Calu3 (cell line): ENCODE data around the gene GFPT2. TPM values are rescaled to one million over a fixed set of nuclear protein-coding genes. Genes with fewer than 3 reads are reported as not detected.

Source experiments
- BruUV-seq: library from RNA; stranded (reverse); fragments of 400-500 nt; replicated peaks from 2 replicates; lab custom pipeline; 2021; lab: Mats Ljungman, UMichigan
- CTCF ChIA-PET: fragments of 300-600 bp; sonication (Branson Sonifier 250); formaldehyde crosslinking; loops from one replicate; lab custom pipeline; 2022; ENCODE audit warnings: antibody characterized with exemption; lab: Charles Lee
- DNase-seq: peaks from one replicate; pipeline ENCODE4 v3.0.0; 2022
- H3K27ac Mint-ChIP-seq: one replicate; pipeline ENCODE4 v1.8.0; 2022; ENCODE audit warnings: mixed read lengths; ENCODE audit not compliant: unreplicated experiment
- H3K27me3 Mint-ChIP-seq: one replicate; pipeline ENCODE4 v1.8.0; 2022; ENCODE audit warnings: mixed read lengths; ENCODE audit not compliant: unreplicated experiment
- H3K36me3 Mint-ChIP-seq: one replicate; pipeline ENCODE4 v1.8.0; 2022; ENCODE audit warnings: mild to moderate bottlenecking, moderate library complexity, mixed read lengths; ENCODE audit not compliant: insufficient read depth, unreplicated experiment
- H3K4me1 Mint-ChIP-seq: one replicate; pipeline ENCODE4 v1.8.0; 2022; ENCODE audit warnings: mild to moderate bottlenecking, low read depth, mixed read lengths; ENCODE audit not compliant: unreplicated experiment
- H3K4me3 Mint-ChIP-seq: one replicate; pipeline ENCODE4 v1.8.0; 2022; ENCODE audit warnings: mild to moderate bottlenecking, low read depth, moderate library complexity, mixed read lengths; ENCODE audit not compliant: unreplicated experiment
- H3K9me3 Mint-ChIP-seq: one replicate; pipeline ENCODE4 v1.8.0; 2022; ENCODE audit warnings: low read depth, mixed read lengths; ENCODE audit not compliant: unreplicated experiment
- intact Hi-C: fragments of 100-400 bp; cut with micrococcal nuclease; formaldehyde crosslinking; loops from one replicate; pipeline ENCODE4 v1.10.0; 2022; ENCODE audit not compliant: unreplicated experiment
- total RNA-seq: library from RNA; stranded (reverse); gene quantifications from 2 replicates; pipeline ENCODE4 v1.2.3, GENCODE V29; 2022
- TF ChIP-seq, protein P1 (sequence below): fragments of 200-600 bp; IDR thresholded peaks from one replicate; pipeline ENCODE4 v1.8.0; 2022; ENCODE audit warnings: antibody characterized with exemption; ENCODE audit not compliant: unreplicated experiment

The GFPT2 gene
- total RNA-seq, 1 experiment from 2014 or later = not detected

DNA sequence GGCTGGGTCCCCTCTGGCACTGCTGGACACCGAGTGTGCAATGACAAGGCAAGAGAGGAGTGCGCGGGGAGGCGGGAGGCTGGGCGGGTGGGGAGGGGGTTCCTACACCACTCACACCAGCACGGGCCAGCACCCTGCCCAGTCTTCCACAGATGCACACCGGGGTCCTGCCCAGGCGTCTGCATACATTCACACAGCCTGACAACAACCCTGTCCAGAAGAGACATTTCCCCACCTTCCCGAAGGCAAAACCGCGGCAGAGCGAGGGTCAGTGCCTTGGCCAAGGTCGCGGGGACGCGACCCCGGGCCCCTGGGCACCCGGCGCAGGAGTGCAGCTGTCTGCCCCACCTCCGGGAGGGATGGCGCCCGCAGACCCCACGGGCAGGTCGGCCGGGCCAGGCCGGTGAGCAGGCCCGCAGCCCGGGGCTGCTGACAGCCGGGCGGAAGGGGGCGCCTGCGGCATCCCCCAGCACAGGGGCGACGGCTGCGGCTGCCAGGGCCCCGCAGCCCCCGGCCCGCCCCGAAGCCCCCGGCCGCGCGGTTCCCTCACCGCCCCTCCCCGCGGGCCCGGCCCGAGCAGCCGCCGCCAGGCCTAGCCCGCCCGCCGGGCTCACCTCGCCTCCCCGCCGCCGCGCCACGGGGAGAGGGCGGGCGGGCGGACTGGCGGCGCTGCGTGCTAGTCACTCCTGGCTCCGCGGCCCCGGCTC, 61.7 kb downstream of the GFPT2 start:
- Mint-ChIP-seq H3K27ac (peak overlapping the region; percentile 83), H3K4me3 (peak overlapping the region; percentile 74), H3K4me1 (peaks cover 32% of the 10 kb centered on the region), H3K9me3 (peaks cover 7% of the 10 kb centered on the region), H3K36me3 (peaks cover 60% of the 10 kb centered on the region), H3K27me3 (no peaks in the 10 kb centered on the region)
- BruUV-seq = no TSS peak
- TF ChIP-seq, protein P1, sequence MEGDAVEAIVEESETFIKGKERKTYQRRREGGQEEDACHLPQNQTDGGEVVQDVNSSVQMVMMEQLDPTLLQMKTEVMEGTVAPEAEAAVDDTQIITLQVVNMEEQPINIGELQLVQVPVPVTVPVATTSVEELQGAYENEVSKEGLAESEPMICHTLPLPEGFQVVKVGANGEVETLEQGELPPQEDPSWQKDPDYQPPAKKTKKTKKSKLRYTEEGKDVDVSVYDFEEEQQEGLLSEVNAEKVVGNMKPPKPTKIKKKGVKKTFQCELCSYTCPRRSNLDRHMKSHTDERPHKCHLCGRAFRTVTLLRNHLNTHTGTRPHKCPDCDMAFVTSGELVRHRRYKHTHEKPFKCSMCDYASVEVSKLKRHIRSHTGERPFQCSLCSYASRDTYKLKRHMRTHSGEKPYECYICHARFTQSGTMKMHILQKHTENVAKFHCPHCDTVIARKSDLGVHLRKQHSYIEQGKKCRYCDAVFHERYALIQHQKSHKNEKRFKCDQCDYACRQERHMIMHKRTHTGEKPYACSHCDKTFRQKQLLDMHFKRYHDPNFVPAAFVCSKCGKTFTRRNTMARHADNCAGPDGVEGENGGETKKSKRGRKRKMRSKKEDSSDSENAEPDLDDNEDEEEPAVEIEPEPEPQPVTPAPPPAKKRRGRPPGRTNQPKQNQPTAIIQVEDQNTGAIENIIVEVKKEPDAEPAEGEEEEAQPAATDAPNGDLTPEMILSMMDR = no peak
- intact Hi-C loops = loop anchor here (5.0 to 10.0 kb wide), 3 partner anchors 36 to 313 kb away; no protein-coding TSS in a partner anchor
- DNase-seq = peak; percentile 53
- CTCF ChIA-PET = interaction anchor here (0.9 to 1.7 kb wide), 3 partner anchors 25 to 83 kb away, joined by 3 to 5 read pairs (median 4); partner anchors contain the start of gene RASGEF1C

- Mint-ChIP-seq H3K9me3 (peaks cover 7% of the 10 kb centered on the region), H3K4me3 (peak overlapping the region; percentile 74), H3K27ac (peak overlapping the region; percentile 83), H3K4me1 (peaks cover 32% of the 10 kb centered on the region), H3K27me3 (no peaks in the 10 kb centered on the region), H3K36me3 (peaks cover 59% of the 10 kb centered on the region)
- TF ChIP-seq, protein P1 = no peak
- CTCF ChIA-PET = interaction anchor here (0.9 to 1.6 kb wide), 3 partner anchors 38 to 82 kb away, joined by 3 to 4 read pairs (median 4); partner anchors contain the start of gene RASGEF1C
- BruUV-seq = TSS peak; percentile 72
- DNase-seq = no peak
- intact Hi-C loops = loop anchor here (5.0 to 10.0 kb wide), 3 partner anchors 37 to 314 kb away; no protein-coding TSS in a partner anchor
Measured at GRCh38 chr5:180290568-180291233, 62.4 kb downstream of the GFPT2 start.

DNA sequence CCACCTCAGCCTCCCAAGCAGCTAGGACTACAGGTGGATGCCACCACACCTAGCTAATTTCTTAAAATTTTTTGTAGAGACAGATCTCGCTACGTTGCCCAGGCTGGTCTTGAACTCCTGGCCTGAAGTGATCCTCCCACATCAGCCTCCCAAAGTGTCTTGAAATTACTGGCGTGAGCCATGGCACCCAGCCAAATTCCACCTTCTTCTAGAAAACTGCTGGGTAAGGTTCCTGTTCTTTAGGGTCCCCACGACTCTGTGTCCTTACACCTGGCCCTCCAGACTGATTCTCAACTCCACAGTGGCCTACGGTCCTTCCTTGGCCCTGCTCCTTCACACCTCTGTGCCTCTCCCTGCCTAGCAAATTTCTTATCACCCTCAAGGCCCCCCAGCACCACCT, 63.2 kb downstream of the GFPT2 start:
- H3K27ac Mint-ChIP-seq = peak overlapping the region; percentile 83
- CTCF ChIA-PET = interaction anchor here (1.0 to 1.6 kb wide), 3 partner anchors 80 to 111 kb away, joined by 3 to 4 read pairs (median 4); partner anchors contain the start of gene RASGEF1C
- no TSS peak for BruUV-seq
- intact Hi-C loops = loop anchor here (5.0 to 10.0 kb wide), 3 partner anchors 37 to 315 kb away; no protein-coding TSS in a partner anchor
- peak overlapping the region; percentile 74 for H3K4me3 Mint-ChIP-seq
- no peaks in the 10 kb centered on the region for H3K27me3 Mint-ChIP-seq
- H3K4me1 Mint-ChIP-seq = peaks cover 32% of the 10 kb centered on the region
- TF ChIP-seq, protein P1 = no peak
- H3K9me3 Mint-ChIP-seq = peaks cover 7% of the 10 kb centered on the region
- H3K36me3 Mint-ChIP-seq = peaks cover 57% of the 10 kb centered on the region
- DNase-seq = no peak

GRCh38 chr5:180289433-180289832, 63.7 kb downstream of the GFPT2 start:
- DNase-seq = no peak
- Mint-ChIP-seq H3K4me3 (no peak overlapping the region), H3K36me3 (peaks cover 62% of the 10 kb centered on the region), H3K9me3 (peaks cover 10% of the 10 kb centered on the region), H3K27ac (no peak overlapping the region), H3K4me1 (peaks cover 32% of the 10 kb centered on the region), H3K27me3 (no peaks in the 10 kb centered on the region)
- TF ChIP-seq, protein P1 = no peak
- BruUV-seq = no TSS peak
- CTCF ChIA-PET = interaction anchor here (0.6 to 1.6 kb wide), 3 partner anchors 79 to 111 kb away, joined by 3 to 4 read pairs (median 3); no protein-coding TSS in a partner anchor
- intact Hi-C loops = no loop called here
